Cardiac muscle cell (in vitro differentiated cells and primary cell): ENCODE data around the gene ARL14EP. TPM values are rescaled to one million over a fixed set of nuclear protein-coding genes. Genes with fewer than 3 reads are reported as not detected.
A peak's percentile ranks its signal among the peaks of the same experiment; 100 is the strongest.

ENCODE experiments used
- DNase-seq, 2 donors: peaks; one replicate each; pipeline versions ENCODE4 v3.0.0 to v3.0.0-alpha.2; 2010 to 2017; ENCODE audit warnings: low read depth in 1 of 2, low spot score in 1 of 2
- H3K27ac ChIP-seq: fragments of 200-600 bp; sonication (generic); 2 replicates; pipeline ENCODE4 v1.5.1; 2016
- H3K27me3 ChIP-seq: fragments of 200-600 bp; sonication (generic); 2 replicates; pipeline ENCODE4 v1.6.0; 2016; ENCODE audit warnings: control low read depth
- H3K36me3 ChIP-seq: fragments of 200-600 bp; sonication (generic); 2 replicates; pipeline ENCODE4 v1.5.1; 2016; ENCODE audit warnings: control low read depth
- H3K4me1 ChIP-seq: fragments of 200-600 bp; sonication (generic); 2 replicates; pipeline ENCODE4 v1.8.1; 2017; ENCODE audit warnings: low read depth, mild to moderate bottlenecking, mixed run types
- H3K4me3 ChIP-seq: fragments of 200-600 bp; sonication (generic); 2 replicates; pipeline ENCODE4 v1.5.1; 2016; ENCODE audit warnings: mild to moderate bottlenecking
- H3K9me3 ChIP-seq: fragments of 200-600 bp; sonication (generic); 2 replicates; pipeline ENCODE4 v1.5.1; 2017; ENCODE audit warnings: low read depth, mild to moderate bottlenecking, control low read depth
- polyA plus RNA-seq: library from polyadenylated mRNA; unstranded; fragments of >200 nt; fragmentation: Nextera tagmentation; extraction: Ambion mirVana; gene quantifications from 2 replicates; pipeline ENCODE4 v1.2.1, GENCODE V29; 2016
- total RNA-seq: library from RNA; depleted of rRNA; stranded (reverse); fragments of >200 nt; gene quantifications from 2 replicates; pipeline ENCODE4 v1.2.3, GENCODE V29; 2016
- TF ChIP-seq, protein P1 (sequence below): IDR thresholded peaks from 2 replicates; pipeline ENCODE4 v1.5.1; 2012; ENCODE audit warnings: low read depth, mild to moderate bottlenecking, low read length

ARL14EP gene
- total and polyA plus RNA-seq, 2 experiments from 2014 or later: 25.6 to 34.0 TPM

GRCh38 chr11:30350384-30350783, 27.5 kb downstream of the ARL14EP start:
- H3K9me3 ChIP-seq: no peaks in the 10 kb centered on the region
- H3K27me3 ChIP-seq: no peaks in the 10 kb centered on the region
- peaks cover 19% of the 10 kb centered on the region for H3K4me1 ChIP-seq
- TF ChIP-seq, protein P1, sequence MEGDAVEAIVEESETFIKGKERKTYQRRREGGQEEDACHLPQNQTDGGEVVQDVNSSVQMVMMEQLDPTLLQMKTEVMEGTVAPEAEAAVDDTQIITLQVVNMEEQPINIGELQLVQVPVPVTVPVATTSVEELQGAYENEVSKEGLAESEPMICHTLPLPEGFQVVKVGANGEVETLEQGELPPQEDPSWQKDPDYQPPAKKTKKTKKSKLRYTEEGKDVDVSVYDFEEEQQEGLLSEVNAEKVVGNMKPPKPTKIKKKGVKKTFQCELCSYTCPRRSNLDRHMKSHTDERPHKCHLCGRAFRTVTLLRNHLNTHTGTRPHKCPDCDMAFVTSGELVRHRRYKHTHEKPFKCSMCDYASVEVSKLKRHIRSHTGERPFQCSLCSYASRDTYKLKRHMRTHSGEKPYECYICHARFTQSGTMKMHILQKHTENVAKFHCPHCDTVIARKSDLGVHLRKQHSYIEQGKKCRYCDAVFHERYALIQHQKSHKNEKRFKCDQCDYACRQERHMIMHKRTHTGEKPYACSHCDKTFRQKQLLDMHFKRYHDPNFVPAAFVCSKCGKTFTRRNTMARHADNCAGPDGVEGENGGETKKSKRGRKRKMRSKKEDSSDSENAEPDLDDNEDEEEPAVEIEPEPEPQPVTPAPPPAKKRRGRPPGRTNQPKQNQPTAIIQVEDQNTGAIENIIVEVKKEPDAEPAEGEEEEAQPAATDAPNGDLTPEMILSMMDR: no peak
- H3K36me3 ChIP-seq: no peaks in the 10 kb centered on the region
- no peak overlapping the region for H3K4me3 ChIP-seq
- H3K27ac ChIP-seq: peak overlapping the region; percentile 68
- DNase-seq: peak in 1 of 2 donors; percentile 26

DNA sequence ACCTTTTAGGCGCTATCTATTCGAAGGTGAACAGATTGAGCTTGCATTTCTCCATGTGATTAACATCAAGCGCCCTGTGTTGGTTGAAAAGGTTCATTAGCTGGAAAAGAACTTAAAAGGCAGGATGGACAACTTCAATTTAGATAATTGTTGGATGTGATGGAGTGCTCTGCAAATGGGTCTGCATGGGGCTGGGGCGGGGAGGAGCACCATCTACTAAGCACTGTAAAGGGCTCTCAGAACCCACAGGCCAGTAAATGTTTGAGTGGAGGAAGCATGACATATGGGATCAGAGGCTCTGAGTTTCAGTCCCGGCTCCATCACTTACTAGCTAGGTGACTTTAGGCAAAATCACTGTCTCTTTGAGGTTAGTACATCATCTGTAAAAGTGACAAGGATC, 28.2 kb downstream of the ARL14EP start:
- H3K27ac ChIP-seq: peak overlapping the region; percentile 68
- TF ChIP-seq, protein P1: no peak
- peaks cover 19% of the 10 kb centered on the region for H3K4me1 ChIP-seq
- H3K27me3 ChIP-seq: no peaks in the 10 kb centered on the region
- DNase-seq: no peak
- no peaks in the 10 kb centered on the region for H3K9me3 ChIP-seq
- H3K36me3 ChIP-seq: no peaks in the 10 kb centered on the region
- H3K4me3 ChIP-seq: no peak overlapping the region

DNA sequence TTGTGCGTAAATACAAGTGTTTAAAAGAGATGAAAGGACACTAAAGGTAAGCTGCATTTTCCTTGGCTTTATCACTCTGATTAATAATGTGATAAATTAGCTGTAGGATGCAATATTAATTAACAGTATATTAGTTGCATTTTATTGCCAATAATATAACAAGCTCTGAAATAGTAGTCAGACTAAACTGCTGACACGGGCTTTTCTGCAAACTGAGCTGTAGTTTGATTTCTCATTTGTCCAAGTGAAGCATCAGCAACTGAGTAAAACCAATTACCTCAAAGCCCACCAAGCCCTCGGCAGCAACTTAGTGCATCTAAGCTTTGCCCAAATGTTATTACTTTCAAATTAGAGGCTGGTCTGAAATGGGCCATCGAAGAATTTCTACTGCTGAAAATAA, 33.5 kb downstream of the ARL14EP start:
- no peak overlapping the region for H3K4me3 ChIP-seq
- TF ChIP-seq, protein P1: no peak
- no peak overlapping the region for H3K27ac ChIP-seq
- no peaks in the 10 kb centered on the region for H3K36me3 ChIP-seq
- no peaks in the 10 kb centered on the region for H3K9me3 ChIP-seq
- H3K27me3 ChIP-seq: no peaks in the 10 kb centered on the region
- no peak for DNase-seq
- H3K4me1 ChIP-seq: peaks cover 6% of the 10 kb centered on the region

- H3K27ac ChIP-seq: no peak overlapping the region
- no peaks in the 10 kb centered on the region for H3K27me3 ChIP-seq
- no peaks in the 10 kb centered on the region for H3K4me1 ChIP-seq
- no peak for DNase-seq
- TF ChIP-seq, protein P1: no peak
- no peaks in the 10 kb centered on the region for H3K9me3 ChIP-seq
- no peaks in the 10 kb centered on the region for H3K36me3 ChIP-seq
- no peak overlapping the region for H3K4me3 ChIP-seq
These were observed 35.0 kb downstream of the ARL14EP start for GRCh38 chr11:30357872-30358271.

DNA sequence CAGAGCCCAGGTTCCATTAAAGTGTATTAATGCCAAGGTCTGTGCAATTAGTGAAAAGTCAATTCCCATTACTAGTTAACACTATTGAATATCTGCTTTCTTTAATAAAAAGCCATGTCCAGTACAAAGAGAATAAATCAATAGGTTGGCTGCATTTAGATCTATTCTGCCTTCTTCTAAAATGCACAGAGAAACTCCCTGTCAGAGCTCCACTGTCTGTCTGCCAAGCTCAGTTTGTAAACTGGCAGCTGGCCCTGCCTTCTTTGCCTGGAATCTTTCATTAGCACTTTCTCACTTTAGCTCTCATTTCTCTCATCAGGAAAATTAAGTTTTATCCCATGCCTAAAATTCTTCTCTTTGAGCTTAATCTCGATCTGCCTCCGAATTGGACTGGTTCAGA, 35.6 kb downstream of the ARL14EP start:
- Histone ChIP-seq H3K9me3 (no peaks in the 10 kb centered on the region), H3K4me1 (no peaks in the 10 kb centered on the region), H3K4me3 (no peak overlapping the region), H3K27ac (no peak overlapping the region), H3K27me3 (no peaks in the 10 kb centered on the region), H3K36me3 (no peaks in the 10 kb centered on the region)
- DNase-seq: no peak
- TF ChIP-seq, protein P1: no peak

GRCh38 chr11:30360741-30361140, 37.8 kb downstream of the ARL14EP start:
- DNase-seq: no peak
- H3K9me3 ChIP-seq: no peaks in the 10 kb centered on the region
- TF ChIP-seq, protein P1: no peak
- H3K27ac ChIP-seq: no peak overlapping the region
- H3K4me1 ChIP-seq: peaks cover 14% of the 10 kb centered on the region
- no peaks in the 10 kb centered on the region for H3K27me3 ChIP-seq
- H3K4me3 ChIP-seq: no peak overlapping the region
- H3K36me3 ChIP-seq: no peaks in the 10 kb centered on the region
